Keratinocyte (primary cell): ENCODE results near the gene BLCAP. TPM values are rescaled to one million over a fixed set of nuclear protein-coding genes. Genes with fewer than 3 reads are reported as not detected.

Experiments
- DNase-seq: peaks from one replicate; pipeline ENCODE4 v3.0.0-alpha.2; 2011; ENCODE audit warnings: low read depth, missing footprints, low spot score
- FAIRE-seq: peaks from 2 replicates; lab custom pipeline; 2011; peaks lifted over from hg19 to GRCh38; lab: Jason Lieb, UNC
- H2AFZ ChIP-seq: 2 replicates; pipeline ENCODE4 v1.6.0; 2012; ENCODE audit warnings: low read length, control low read depth, inconsistent platforms; ENCODE audit not compliant: control insufficient read depth
- H3K27ac ChIP-seq: 2 replicates; pipeline ENCODE4 v1.5.1; 2011; ENCODE audit warnings: low read length; ENCODE audit not compliant: control insufficient read depth, insufficient read depth
- H3K27me3 ChIP-seq: 3 replicates; pipeline ENCODE4 v1.6.0; 2011; ENCODE audit warnings: low read length; ENCODE audit not compliant: control insufficient read depth, insufficient read depth; ENCODE audit errors: extremely low read depth
- H3K36me3 ChIP-seq, 2 experiments: 2 replicates in 1 of 2; 3 replicates in 1 of 2; pipeline ENCODE4 v1.5.1; 2011; ENCODE audit warnings: low read length in 2 of 2, mild to moderate bottlenecking in 1 of 2; ENCODE audit not compliant: control insufficient read depth in 2 of 2, insufficient read depth in 2 of 2; ENCODE audit errors: extremely low read depth in 1 of 2
- H3K4me1 ChIP-seq: 3 replicates; pipeline ENCODE4 v1.5.1; 2011; ENCODE audit warnings: low read length; ENCODE audit not compliant: control insufficient read depth, insufficient read depth; ENCODE audit errors: extremely low read depth
- H3K4me2 ChIP-seq: 3 replicates; pipeline ENCODE4 v1.6.0; 2011; ENCODE audit warnings: low read depth, low read length; ENCODE audit not compliant: control insufficient read depth, insufficient read depth; ENCODE audit errors: extremely low read depth
- H3K4me3 ChIP-seq, 3 experiments: fragments of 200-600 bp in 1 of 3; sonication (generic) in 1 of 3; 2 replicates in 2 of 3; 3 replicates in 1 of 3; pipeline ENCODE4 v1.5.1; 2011 to 2016; ENCODE audit warnings: low read length in 3 of 3, mild to moderate bottlenecking in 3 of 3, control low read depth in 2 of 3, inconsistent platforms in 1 of 3, low read depth in 1 of 3, mixed read lengths in 1 of 3, mixed run types in 1 of 3, moderate library complexity in 1 of 3; ENCODE audit not compliant: control insufficient read depth in 2 of 3, insufficient read depth in 2 of 3; ENCODE audit errors: extremely low read depth in 1 of 3
- H3K79me2 ChIP-seq: 2 replicates; pipeline ENCODE4 v1.6.0; 2012; ENCODE audit warnings: low read length; ENCODE audit not compliant: control insufficient read depth, insufficient read depth
- H3K9ac ChIP-seq: 3 replicates; pipeline ENCODE4 v1.6.0; 2011; ENCODE audit warnings: low read length; ENCODE audit not compliant: control insufficient read depth, insufficient read depth; ENCODE audit errors: extremely low read depth
- H3K9me1 ChIP-seq: 3 replicates; pipeline ENCODE4 v1.6.0; 2011; ENCODE audit warnings: low read length; ENCODE audit not compliant: control insufficient read depth, insufficient read depth; ENCODE audit errors: extremely low read depth
- H3K9me3 ChIP-seq: 2 replicates; pipeline ENCODE4 v1.5.1; 2012; ENCODE audit warnings: low read depth, low read length; ENCODE audit not compliant: control insufficient read depth
- H4K20me1 ChIP-seq: 3 replicates; pipeline ENCODE4 v1.6.0; 2011; ENCODE audit warnings: low read length; ENCODE audit not compliant: control insufficient read depth, insufficient read depth; ENCODE audit errors: extremely low read depth
- CTCF ChIP-seq, 3 experiments: IDR thresholded peaks in 1 of 3; conservative IDR thresholded peaks in 1 of 3; optimal IDR thresholded peaks in 1 of 3; 2 replicates in 2 of 3; 3 replicates in 1 of 3; pipeline versions ENCODE3 to v1.5.1; 2011; ENCODE audit warnings: low read length in 3 of 3, mild to moderate bottlenecking in 3 of 3, moderate library complexity in 2 of 3, control low read depth in 1 of 3, inconsistent platforms in 1 of 3; ENCODE audit not compliant: insufficient read depth in 2 of 3; ENCODE audit errors: extremely low read depth in 1 of 3
- EZH2 ChIP-seq: IDR thresholded peaks from one replicate; pipeline ENCODE4 v1.6.1; 2012; ENCODE audit warnings: inconsistent platforms, mild to moderate bottlenecking, low read length, moderate library complexity
- dilution Hi-C: fragments of 300-500 bp; cut with MboI; formaldehyde crosslinking; loops from one replicate; pipeline ENCODE4 v1.7.0; 2020; ENCODE audit warnings: low sequenced_read_pairs; ENCODE audit not compliant: extremely low pct_ligation_motif_present
- polyA plus RNA-seq, 5 experiments: library from polyadenylated mRNA; depleted of rRNA in 3 of 5; stranded (reverse) in 3 of 5; stranded (forward) in 1 of 5; unstranded in 1 of 5; fragments of >200 nt; gene quantifications; 1 replicate in 1 of 5; 2 replicates in 3 of 5; 3 replicates in 1 of 5; pipeline versions ENCODE4 v1.2.1 to v1.2.3, GENCODE V29; 2011 to 2012; ENCODE audit warnings: missing spikeins in 2 of 5, low read depth in 1 of 5, low replicate concordance in 1 of 5

Gene BLCAP
- polyA plus RNA-seq, 1 donor (not counting 4 experiments of a cell fraction or from before 2014, with no cell fraction given), result 209 TPM

GRCh38 chr20:37576911-37577310 is 49.2 kb upstream of the BLCAP start:
- H3K79me2 ChIP-seq, result no peaks in the 10 kb centered on the region
- peaks cover 22% of the 10 kb centered on the region for H3K27me3 ChIP-seq
- DNase-seq, result no peak
- dilution Hi-C loops, result no loop called here
- no peaks in the 10 kb centered on the region for H3K36me3 ChIP-seq
- no peaks in the 10 kb centered on the region for H4K20me1 ChIP-seq
- no peak overlapping the region for H3K4me2 ChIP-seq
- no peaks in the 10 kb centered on the region for H3K4me1 ChIP-seq
- H3K9me1 ChIP-seq, result no peaks in the 10 kb centered on the region
- no peak overlapping the region for H3K27ac ChIP-seq
- TF ChIP-seq EZH2, result no peak
- no peak for TF ChIP-seq CTCF (optimal IDR thresholded peaks at IDR 0.05 in 1 of 3, IDR thresholded peaks at IDR 0.05 in 1 of 3, conservative IDR thresholded peaks at IDR 0.05 in 1 of 3; ENCODE audit: extremely low read depth in 1 of 3, insufficient read depth in 2 of 3, low read length in 3 of 3)
- H3K9ac ChIP-seq, result no peak overlapping the region
- H3K4me3 ChIP-seq, result no peak overlapping the region
- no peaks in the 10 kb centered on the region for H3K9me3 ChIP-seq
- H2AFZ ChIP-seq, result no peak overlapping the region
- no peak for FAIRE-seq

GRCh38 chr20:37575884-37576283 is 48.2 kb upstream of the BLCAP start:
- H4K20me1 ChIP-seq, result no peaks in the 10 kb centered on the region
- no peaks in the 10 kb centered on the region for H3K36me3 ChIP-seq
- DNase-seq (no peak), FAIRE-seq (no peak)
- peaks cover 18% of the 10 kb centered on the region for H3K27me3 ChIP-seq
- H3K9me1 ChIP-seq, result no peaks in the 10 kb centered on the region
- H3K27ac ChIP-seq, result no peak overlapping the region
- H3K4me1 ChIP-seq, result no peaks in the 10 kb centered on the region
- TF ChIP-seq EZH2 (no peak), CTCF (optimal IDR thresholded peaks at IDR 0.05 in 1 of 3, IDR thresholded peaks at IDR 0.05 in 1 of 3, conservative IDR thresholded peaks at IDR 0.05 in 1 of 3; ENCODE audit: extremely low read depth in 1 of 3, insufficient read depth in 2 of 3, low read length in 3 of 3) (no peak)
- H3K4me3 ChIP-seq, result no peak overlapping the region
- no peak overlapping the region for H3K4me2 ChIP-seq
- no peaks in the 10 kb centered on the region for H3K9me3 ChIP-seq
- no peak overlapping the region for H2AFZ ChIP-seq
- no peaks in the 10 kb centered on the region for H3K79me2 ChIP-seq
- dilution Hi-C loops, result no loop called here
- H3K9ac ChIP-seq, result no peak overlapping the region
